GM23248 (cell line): ENCODE results near the gene DLG2.

Experiments
- EZH2 ChIP-seq: fragments of 200-600 bp; sonication (generic); IDR thresholded peaks from 2 replicates; pipeline ENCODE4 v1.6.1; 2018; ENCODE audit warnings: antibody characterized with exemption, mild to moderate bottlenecking; ENCODE audit not compliant: insufficient read depth, poor library complexity, severe bottlenecking
- EZH2phosphoT487 ChIP-seq: fragments of 200-600 bp; sonication (generic); IDR thresholded peaks from 2 replicates; pipeline ENCODE4 v1.6.1; 2018; ENCODE audit warnings: antibody characterized with exemption, moderate library complexity, mild to moderate bottlenecking, low read depth; ENCODE audit not compliant: insufficient read depth

GRCh38 chr11:84751371-84751770 is 875.8 kb downstream of the DLG2 start:
- TF ChIP-seq EZH2phosphoT487 = no peak
- TF ChIP-seq EZH2 = no peak
